ENCODE results near the gene TNPO1.
"Not testable (repeated sequence)": the region's sequence is repeated elsewhere in the genome, so short reads cannot be mapped to it uniquely, and the experiment has no call there.

The TNPO1 gene

DNA sequence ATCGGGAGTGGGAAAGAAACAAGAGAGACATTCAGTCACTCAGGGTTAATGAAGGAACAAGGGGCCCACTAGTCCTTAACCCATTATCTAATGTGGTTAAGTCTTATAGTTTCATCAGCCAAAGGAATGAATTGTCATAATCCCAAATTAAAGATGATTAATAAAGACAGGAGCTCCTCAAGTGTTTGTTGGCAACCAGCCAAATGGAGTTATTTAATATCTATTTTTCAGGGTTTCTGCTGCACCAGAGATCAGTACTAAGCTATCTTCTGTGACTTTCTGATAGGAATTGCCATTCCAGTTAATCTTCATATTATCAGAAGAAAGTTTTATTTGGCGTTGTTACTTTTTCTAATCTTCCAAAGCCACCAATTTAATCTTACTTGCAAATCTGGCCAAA is 105.4 kb downstream of the TNPO1 start:
- Mint-ChIP-seq H3K4me1 (no peaks in the 10 kb centered on the region), H3K27me3 (ENCODE audit: low read depth) (no peaks in the 10 kb centered on the region), H3K36me3 (ENCODE audit: low read depth) (no peaks in the 10 kb centered on the region), H3K4me3 (no peak overlapping the region), H3K27ac (no peak overlapping the region), H3K9me3 (peaks cover 6% of the 10 kb centered on the region)
- TF ChIP-seq, protein P1, sequence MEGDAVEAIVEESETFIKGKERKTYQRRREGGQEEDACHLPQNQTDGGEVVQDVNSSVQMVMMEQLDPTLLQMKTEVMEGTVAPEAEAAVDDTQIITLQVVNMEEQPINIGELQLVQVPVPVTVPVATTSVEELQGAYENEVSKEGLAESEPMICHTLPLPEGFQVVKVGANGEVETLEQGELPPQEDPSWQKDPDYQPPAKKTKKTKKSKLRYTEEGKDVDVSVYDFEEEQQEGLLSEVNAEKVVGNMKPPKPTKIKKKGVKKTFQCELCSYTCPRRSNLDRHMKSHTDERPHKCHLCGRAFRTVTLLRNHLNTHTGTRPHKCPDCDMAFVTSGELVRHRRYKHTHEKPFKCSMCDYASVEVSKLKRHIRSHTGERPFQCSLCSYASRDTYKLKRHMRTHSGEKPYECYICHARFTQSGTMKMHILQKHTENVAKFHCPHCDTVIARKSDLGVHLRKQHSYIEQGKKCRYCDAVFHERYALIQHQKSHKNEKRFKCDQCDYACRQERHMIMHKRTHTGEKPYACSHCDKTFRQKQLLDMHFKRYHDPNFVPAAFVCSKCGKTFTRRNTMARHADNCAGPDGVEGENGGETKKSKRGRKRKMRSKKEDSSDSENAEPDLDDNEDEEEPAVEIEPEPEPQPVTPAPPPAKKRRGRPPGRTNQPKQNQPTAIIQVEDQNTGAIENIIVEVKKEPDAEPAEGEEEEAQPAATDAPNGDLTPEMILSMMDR (IDR thresholded peaks at IDR 0.05; ENCODE audit: unreplicated experiment in 3 of 3) = no peak

DNA sequence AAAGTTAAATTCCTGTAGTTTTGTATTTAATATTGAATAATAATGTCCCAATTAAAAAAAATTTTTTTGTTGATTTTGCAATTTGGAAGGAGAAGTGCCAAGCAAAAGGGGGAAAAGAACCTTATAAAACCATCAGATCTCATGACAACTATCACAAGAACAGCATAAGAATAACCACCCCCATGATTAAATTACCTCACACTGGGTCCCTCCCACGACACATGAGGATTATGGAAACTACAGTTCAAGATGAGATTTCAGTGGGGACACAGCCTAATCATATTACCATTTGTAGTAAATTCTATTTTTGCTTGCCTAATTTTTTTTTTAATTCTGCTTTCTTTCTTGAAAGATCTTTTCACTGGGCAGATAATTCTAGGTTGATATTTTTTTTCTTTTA is 106.0 kb downstream of the TNPO1 start:
- no peaks in the 10 kb centered on the region for H3K36me3 Mint-ChIP-seq (ENCODE audit: low read depth)
- TF ChIP-seq, protein P1 (IDR thresholded peaks at IDR 0.05; ENCODE audit: unreplicated experiment in 3 of 3) = no peak
- no peaks in the 10 kb centered on the region for H3K4me1 Mint-ChIP-seq
- H3K27me3 Mint-ChIP-seq (ENCODE audit: low read depth) = no peaks in the 10 kb centered on the region
- no peak overlapping the region for H3K4me3 Mint-ChIP-seq
- peaks cover 9% of the 10 kb centered on the region for H3K9me3 Mint-ChIP-seq
- no peak overlapping the region for H3K27ac Mint-ChIP-seq

DNA sequence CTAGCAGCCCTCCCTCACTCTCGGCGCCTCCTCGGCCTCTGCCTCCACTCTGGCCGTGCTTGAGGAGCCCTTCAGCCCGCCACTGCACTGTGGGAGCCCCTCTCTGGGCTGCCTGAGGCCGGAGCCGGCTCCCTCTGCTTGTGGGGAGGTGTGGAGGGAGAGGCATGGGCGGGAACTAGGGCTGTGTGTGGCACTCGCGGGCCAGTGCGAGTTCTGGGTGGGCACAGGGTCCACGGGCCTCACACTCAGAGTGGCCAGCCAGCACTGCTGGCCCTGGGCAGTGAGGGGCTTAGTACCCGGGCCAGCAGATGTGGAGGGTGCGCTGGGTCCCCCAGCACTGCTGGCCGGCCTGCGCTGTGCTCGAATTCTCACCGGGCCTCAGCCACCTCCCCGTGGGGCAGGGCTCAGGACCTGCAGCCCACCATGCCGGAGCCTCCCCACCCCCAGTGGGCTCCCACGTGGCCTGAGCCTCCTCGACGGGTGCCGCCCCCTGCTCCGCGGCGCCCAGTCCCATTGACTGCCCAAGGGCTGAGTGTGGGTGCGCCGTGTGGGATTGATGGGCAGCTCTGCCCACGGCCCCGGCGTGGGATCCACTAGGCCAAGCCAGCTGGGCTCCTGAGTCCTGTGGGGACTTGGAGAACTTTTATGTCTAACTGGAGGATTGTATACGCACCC is 109.0 kb downstream of the TNPO1 start:
- H3K9me3 Mint-ChIP-seq = peaks cover 9% of the 10 kb centered on the region
- H3K27ac Mint-ChIP-seq = no peak overlapping the region
- no peaks in the 10 kb centered on the region for H3K27me3 Mint-ChIP-seq (ENCODE audit: low read depth)
- no peaks in the 10 kb centered on the region for H3K4me1 Mint-ChIP-seq
- no peak overlapping the region for H3K4me3 Mint-ChIP-seq
- TF ChIP-seq, protein P1 (IDR thresholded peaks at IDR 0.05; ENCODE audit: unreplicated experiment in 3 of 3) = no peak
- no peaks in the 10 kb centered on the region for H3K36me3 Mint-ChIP-seq (ENCODE audit: low read depth)

DNA sequence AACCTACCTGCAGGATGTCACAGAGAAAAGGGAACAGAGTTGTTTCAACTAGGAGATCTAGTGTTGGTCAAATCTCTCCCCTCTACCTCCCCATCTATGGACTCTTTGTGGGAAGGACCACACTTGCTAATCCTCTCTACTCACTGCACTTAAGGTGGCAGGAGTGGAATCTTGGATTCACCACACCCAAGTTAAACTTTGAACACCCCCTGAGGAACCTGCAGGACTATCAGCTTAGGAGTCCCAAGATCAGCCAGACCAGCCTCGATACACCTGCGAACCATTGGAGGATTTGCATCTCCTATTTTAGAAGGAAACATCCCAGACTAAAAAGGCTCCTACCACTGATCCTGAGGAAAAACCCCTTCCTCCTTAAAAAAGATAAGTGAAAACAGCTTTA is 116.2 kb downstream of the TNPO1 start:
- H3K4me3 Mint-ChIP-seq; H3K4me1 Mint-ChIP-seq; H3K36me3 Mint-ChIP-seq (ENCODE audit: low read depth); H3K27me3 Mint-ChIP-seq (ENCODE audit: low read depth); H3K27ac Mint-ChIP-seq: not testable (repeated sequence)
- H3K9me3 Mint-ChIP-seq = peaks cover 10% of the 10 kb centered on the region

DNA sequence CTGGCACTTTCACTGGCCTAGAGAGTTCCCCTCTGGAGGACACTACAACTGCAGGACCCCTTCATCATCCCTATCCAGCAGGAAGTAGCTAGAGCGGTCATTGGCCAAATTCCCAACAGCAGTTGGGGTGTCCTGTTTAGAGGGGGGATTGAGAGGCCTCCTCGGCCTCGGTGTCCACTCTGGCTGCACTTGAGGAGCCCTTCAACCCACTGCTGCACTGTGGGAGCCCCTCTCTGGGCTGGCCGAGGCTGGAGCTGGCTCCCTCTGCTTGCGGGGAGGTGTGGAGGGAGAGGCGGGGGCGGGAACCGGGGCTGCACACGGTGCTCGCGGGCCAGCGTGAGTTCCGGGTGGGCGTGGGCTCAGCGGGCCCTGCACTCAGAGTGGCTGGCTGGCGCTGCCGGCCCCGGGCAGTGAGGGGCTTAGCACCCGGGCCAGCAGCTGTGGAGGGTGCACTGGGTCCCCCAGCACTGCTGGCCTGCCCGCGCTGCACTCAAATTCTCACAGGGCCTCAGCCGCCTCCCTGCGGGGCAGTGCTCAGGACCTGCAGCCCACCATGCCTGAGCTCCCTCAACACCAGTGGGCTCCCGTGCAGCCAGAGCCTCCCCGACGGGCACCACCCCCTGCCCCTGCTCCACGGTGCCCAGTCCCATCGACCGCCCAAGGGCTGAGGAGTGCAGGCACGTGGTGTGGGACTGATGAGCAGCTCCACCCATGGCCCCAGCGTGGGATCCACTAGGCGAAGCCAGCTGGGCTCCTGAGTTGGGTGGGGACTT is 118.7 kb downstream of the TNPO1 start:
- H3K9me3 Mint-ChIP-seq = peaks cover 10% of the 10 kb centered on the region
- H3K36me3 Mint-ChIP-seq (ENCODE audit: low read depth); H3K4me3 Mint-ChIP-seq; H3K27me3 Mint-ChIP-seq (ENCODE audit: low read depth); H3K4me1 Mint-ChIP-seq; H3K27ac Mint-ChIP-seq: not testable (repeated sequence)

- H3K4me3 Mint-ChIP-seq = no peak overlapping the region
- H3K9me3 Mint-ChIP-seq = peaks cover 10% of the 10 kb centered on the region
- no peaks in the 10 kb centered on the region for H3K36me3 Mint-ChIP-seq (ENCODE audit: low read depth)
- H3K27me3 Mint-ChIP-seq (ENCODE audit: low read depth) = peaks cover 7% of the 10 kb centered on the region
- no peak overlapping the region for H3K27ac Mint-ChIP-seq
- TF ChIP-seq, protein P1 (IDR thresholded peaks at IDR 0.05; ENCODE audit: unreplicated experiment in 3 of 3) = no peak
- peaks cover 9% of the 10 kb centered on the region for H3K4me1 Mint-ChIP-seq
Observed at GRCh38 chr5:72936893-72937292, 120.4 kb downstream of the TNPO1 start.

Measured in nephron (organoid).